Prostate gland (tissue), 2 donors: Measurements from ENCODE around the gene SMARCA5. TPM values are rescaled to one million over a fixed set of nuclear protein-coding genes. Genes with fewer than 3 reads are reported as not detected.
"Not testable (repeated sequence)": the region's sequence is repeated elsewhere in the genome, so short reads cannot be mapped to it uniquely, and the experiment has no call there.

Source experiments
- DNase-seq: peaks from one replicate; pipeline ENCODE4 v3.0.0-alpha.2; 2019; ENCODE audit warnings: low spot score
- H3K27ac ChIP-seq, 2 donors: fragments of 200-600 bp; sonication (generic); 2 replicates each; pipeline ENCODE4 v1.5.1; 2017 to 2019
- H3K27me3 ChIP-seq: fragments of 200-600 bp; sonication (generic); replicated peaks from 2 replicates; pipeline ENCODE4 v1.5.1; 2019; ENCODE audit not compliant: insufficient read depth
- H3K36me3 ChIP-seq, 2 donors: fragments of 200-600 bp; sonication (generic); 1 replicate in 1 of 2; 2 replicates in 1 of 2; pipeline versions ENCODE4 v1.5.1 to v1.8.1; 2017 to 2019
- H3K4me1 ChIP-seq: fragments of 200-600 bp; sonication (generic); replicated peaks from 2 replicates; pipeline ENCODE4 v1.5.1; 2019
- H3K4me3 ChIP-seq, 2 donors: fragments of 200-600 bp; sonication (generic); 2 replicates each; pipeline ENCODE4 v1.5.1; 2017 to 2019
- H3K9me3 ChIP-seq: fragments of 200-600 bp; sonication (generic); 2 replicates; pipeline ENCODE4 v1.5.1; 2017
- CTCF ChIP-seq, 4 experiments: fragments of 200-600 bp in 2 of 4; fragments of 450-650 bp in 2 of 4; sonication (generic) in 2 of 4; IDR thresholded peaks; 1 replicate in 3 of 4; 2 replicates in 1 of 4; pipeline ENCODE4 v1.5.1; 2016 to 2019; ENCODE audit warnings: antibody characterized with exemption in 4 of 4, mild to moderate bottlenecking in 2 of 4, moderate library complexity in 2 of 4
- POLR2A ChIP-seq: fragments of 450-650 bp; IDR thresholded peaks from one replicate; pipeline ENCODE4 v1.6.1; 2016; ENCODE audit warnings: antibody characterized with exemption, mild to moderate bottlenecking
- POLR2AphosphoS5 ChIP-seq: sonication (generic); formaldehyde crosslinking; IDR thresholded peaks from one replicate; pipeline ENCODE4 v1.6.1; 2017; ENCODE audit warnings: antibody characterized with exemption
- WGBS: methylation state at CpG from one replicate; pipeline ENCODE4 v1.1.5; 2018; 5-methylcytosine and 5-hydroxymethylcytosine counted together
- intact Hi-C: fragments of 100-400 bp; cut with DNase I; formaldehyde crosslinking; loops from one replicate; pipeline ENCODE4 v1.14.2; 2022
- total RNA-seq, 2 donors: library from RNA; depleted of rRNA; stranded (reverse); fragments of >200 nt; gene quantifications; one replicate each; pipeline ENCODE4 v1.1.0, GENCODE V29; 2016

The SMARCA5 gene
- total RNA-seq, 2 donors from 2014 or later = 36.7 to 62.5 TPM

- Histone ChIP-seq H3K36me3 (no peaks in the 10 kb centered on the region), H3K9me3 (no peaks in the 10 kb centered on the region), H3K27ac (no peak overlapping the region), H3K4me1 (no peaks in the 10 kb centered on the region), H3K4me3 (no peak overlapping the region), H3K27me3 (no peaks in the 10 kb centered on the region)
- intact Hi-C loops = loop anchor here (10.0 kb wide), 1 partner anchor 131 kb away; no protein-coding TSS in a partner anchor
- no peak for TF ChIP-seq POLR2A
- no peak for TF ChIP-seq POLR2AphosphoS5
- no peak for TF ChIP-seq CTCF (IDR thresholded peaks at IDR 0.05)
- DNase-seq = no peak
These were observed 2.4 kb downstream of the SMARCA5 start for GRCh38 chr4:143515905-143516304.

DNA sequence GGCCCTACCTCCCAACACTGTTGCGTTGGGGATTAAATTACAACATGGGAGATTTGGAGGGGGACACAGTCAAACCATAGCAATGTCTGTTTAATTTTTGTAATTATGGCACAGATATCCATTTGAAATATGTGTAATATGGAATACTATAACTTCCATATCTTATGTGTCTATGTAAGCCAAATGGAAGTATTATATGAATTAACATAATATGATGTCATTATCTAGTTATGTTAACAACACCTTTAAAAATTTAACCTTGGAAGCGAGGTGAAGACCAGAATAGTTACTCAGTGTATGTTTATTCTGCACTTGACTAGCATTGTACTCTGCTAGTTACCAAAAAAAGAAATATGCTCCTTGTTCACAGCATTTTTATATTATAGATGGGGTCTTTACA lies 4.3 kb downstream of the SMARCA5 start:
- TF ChIP-seq POLR2AphosphoS5 = no peak
- no peak for DNase-seq
- WGBS = 83% methylated on average over 2 of the region's 2 CpGs
- H3K4me3 ChIP-seq = no peak overlapping the region
- no peaks in the 10 kb centered on the region for H3K36me3 ChIP-seq
- no peak overlapping the region for H3K27ac ChIP-seq
- no peaks in the 10 kb centered on the region for H3K4me1 ChIP-seq
- no peaks in the 10 kb centered on the region for H3K27me3 ChIP-seq
- intact Hi-C loops = loop anchor here (10.0 kb wide), 1 partner anchor 133 kb away; no protein-coding TSS in a partner anchor
- no peaks in the 10 kb centered on the region for H3K9me3 ChIP-seq

- no peaks in the 10 kb centered on the region for H3K4me1 ChIP-seq
- WGBS = 88% methylated on average over 4 of the region's 4 CpGs
- H3K4me3 ChIP-seq = no peak overlapping the region
- no peak overlapping the region for H3K27ac ChIP-seq
- TF ChIP-seq POLR2AphosphoS5 (no peak), POLR2A (no peak), CTCF (IDR thresholded peaks at IDR 0.05) (no peak)
- intact Hi-C loops = no loop called here
- no peaks in the 10 kb centered on the region for H3K36me3 ChIP-seq
- no peaks in the 10 kb centered on the region for H3K9me3 ChIP-seq
- DNase-seq = no peak
- H3K27me3 ChIP-seq = no peaks in the 10 kb centered on the region
These were observed 10.7 kb downstream of the SMARCA5 start for GRCh38 chr4:143524211-143524610.

DNA sequence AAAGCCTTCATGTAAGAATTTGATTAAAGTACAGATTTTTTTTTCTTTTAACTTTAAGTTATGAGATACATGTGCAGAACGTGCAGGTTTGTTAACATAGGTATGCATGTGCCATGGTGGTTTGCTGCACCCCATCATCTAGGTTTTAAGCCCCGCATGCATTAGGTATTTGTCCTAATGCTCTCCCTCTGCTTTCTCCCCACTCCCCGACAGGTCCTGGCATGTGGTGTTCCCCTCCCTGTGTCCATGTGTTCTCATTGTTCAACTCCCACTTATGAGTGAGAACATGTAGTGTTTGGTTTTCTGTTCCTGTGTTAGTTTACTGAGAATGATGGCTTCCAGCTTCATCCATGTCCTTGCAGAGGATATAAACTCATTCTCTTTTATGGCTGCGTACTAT lies 14.5 kb downstream of the SMARCA5 start:
- intact Hi-C loops, H3K4me3 ChIP-seq, H3K27ac ChIP-seq, H3K36me3 ChIP-seq, H3K27me3 ChIP-seq, DNase-seq, H3K4me1 ChIP-seq, H3K9me3 ChIP-seq: not testable (repeated sequence)
- 67% methylated on average over 4 of the region's 4 CpGs for WGBS

DNA sequence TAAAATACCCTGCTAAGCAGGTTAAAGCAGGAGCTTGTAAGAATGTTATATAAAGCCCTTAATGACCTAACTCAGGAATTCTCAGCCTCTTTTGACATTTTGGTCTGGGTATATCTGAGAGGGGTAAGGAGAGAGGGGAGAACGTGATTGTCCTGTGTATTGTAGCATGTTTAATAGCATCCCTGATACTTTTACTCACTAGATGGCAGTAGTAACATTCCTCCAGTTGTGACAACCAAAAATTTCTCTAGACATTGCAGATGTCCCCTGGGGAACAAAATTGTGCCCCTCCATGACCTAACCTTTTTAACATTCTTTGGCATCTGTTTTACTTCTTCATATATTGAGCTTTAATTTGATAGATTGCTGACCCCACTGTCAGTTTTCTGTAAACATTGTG lies 17.9 kb downstream of the SMARCA5 start:
- 32% methylated on average over 1 of the region's 1 CpG for WGBS
- no peak overlapping the region for H3K27ac ChIP-seq
- peaks cover 0 to 2% of the 10 kb centered on the region in 2 donors for H3K36me3 ChIP-seq

More for the DNA sequence above, 17.9 kb downstream of the SMARCA5 start:
- H3K27me3 ChIP-seq = no peaks in the 10 kb centered on the region
- H3K4me1 ChIP-seq = no peaks in the 10 kb centered on the region
- intact Hi-C loops = no loop called here
- H3K9me3 ChIP-seq = no peaks in the 10 kb centered on the region
- DNase-seq = no peak
- no peak overlapping the region for H3K4me3 ChIP-seq
- peak in 1 of 4 experiments; percentile 12 for TF ChIP-seq CTCF (IDR thresholded peaks at IDR 0.05)
- TF ChIP-seq POLR2A = no peak
- no peak for TF ChIP-seq POLR2AphosphoS5
